ENCODE measurements around the gene GLRA1. TPM values are rescaled to one million over a fixed set of nuclear protein-coding genes. Genes with fewer than 3 reads are reported as not detected.

Gene GLRA1
- total RNA-seq, 1 donor from 2014 or later = not detected

DNA sequence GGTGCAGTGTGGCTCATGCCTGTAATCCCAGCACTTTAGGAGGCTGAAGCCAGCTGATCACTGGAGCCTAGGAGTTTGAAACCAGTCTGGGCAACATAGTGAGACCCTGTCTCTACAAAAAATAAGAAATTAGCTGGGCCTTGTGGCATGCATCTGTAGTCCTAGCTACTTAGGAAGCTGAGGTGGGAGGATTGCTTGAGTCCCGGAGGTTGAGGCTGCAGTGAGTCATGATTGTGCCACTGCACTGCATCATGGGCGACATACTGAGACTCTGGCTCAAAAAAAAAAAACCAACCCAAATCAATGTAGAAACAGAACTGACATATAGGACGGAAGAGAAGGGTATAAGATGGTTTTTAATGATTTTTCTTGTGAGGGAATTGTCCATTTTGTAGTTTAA is 125.2 kb downstream of the GLRA1 start:
- no peaks in the 10 kb centered on the region for H3K4me1 ChIP-seq
- H3K4me3 ChIP-seq = no peak overlapping the region
- no peaks in the 10 kb centered on the region for H3K9me3 ChIP-seq
- H3K27me3 ChIP-seq = no peaks in the 10 kb centered on the region
- no peak overlapping the region for H3K27ac ChIP-seq
- intact Hi-C loops (cut with DNase I) = no loop called here
- peaks cover 100% of the 10 kb centered on the region for H3K36me3 ChIP-seq
- DNase-seq = no peak
- ATAC-seq = no peak
- TF ChIP-seq, protein P1, sequence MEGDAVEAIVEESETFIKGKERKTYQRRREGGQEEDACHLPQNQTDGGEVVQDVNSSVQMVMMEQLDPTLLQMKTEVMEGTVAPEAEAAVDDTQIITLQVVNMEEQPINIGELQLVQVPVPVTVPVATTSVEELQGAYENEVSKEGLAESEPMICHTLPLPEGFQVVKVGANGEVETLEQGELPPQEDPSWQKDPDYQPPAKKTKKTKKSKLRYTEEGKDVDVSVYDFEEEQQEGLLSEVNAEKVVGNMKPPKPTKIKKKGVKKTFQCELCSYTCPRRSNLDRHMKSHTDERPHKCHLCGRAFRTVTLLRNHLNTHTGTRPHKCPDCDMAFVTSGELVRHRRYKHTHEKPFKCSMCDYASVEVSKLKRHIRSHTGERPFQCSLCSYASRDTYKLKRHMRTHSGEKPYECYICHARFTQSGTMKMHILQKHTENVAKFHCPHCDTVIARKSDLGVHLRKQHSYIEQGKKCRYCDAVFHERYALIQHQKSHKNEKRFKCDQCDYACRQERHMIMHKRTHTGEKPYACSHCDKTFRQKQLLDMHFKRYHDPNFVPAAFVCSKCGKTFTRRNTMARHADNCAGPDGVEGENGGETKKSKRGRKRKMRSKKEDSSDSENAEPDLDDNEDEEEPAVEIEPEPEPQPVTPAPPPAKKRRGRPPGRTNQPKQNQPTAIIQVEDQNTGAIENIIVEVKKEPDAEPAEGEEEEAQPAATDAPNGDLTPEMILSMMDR (IDR thresholded peaks at IDR 0.05) = no peak

DNA sequence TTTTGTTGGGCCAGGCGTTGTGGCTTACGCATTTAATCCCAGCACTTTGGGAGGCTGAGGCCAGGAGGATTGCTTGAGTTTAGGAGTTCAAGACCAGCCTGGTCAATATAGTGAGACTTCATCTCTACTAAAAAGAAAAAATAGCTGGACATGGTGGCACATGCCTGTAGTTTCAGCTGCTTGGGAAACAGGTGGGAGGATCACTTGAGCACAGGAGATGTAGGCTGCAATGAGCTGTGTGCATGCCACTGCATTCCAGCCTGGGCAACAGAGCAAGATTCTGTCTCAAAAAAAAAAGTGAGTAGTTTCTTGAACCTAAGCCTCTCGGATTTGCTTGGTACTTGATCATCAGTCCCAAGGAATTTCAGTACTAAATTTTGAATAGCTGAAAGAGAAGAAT is 126.0 kb downstream of the GLRA1 start:
- DNase-seq (no peak), ATAC-seq (no peak)
- Histone ChIP-seq H3K27ac (no peak overlapping the region), H3K4me3 (no peak overlapping the region), H3K4me1 (no peaks in the 10 kb centered on the region), H3K27me3 (no peaks in the 10 kb centered on the region), H3K36me3 (peaks cover 100% of the 10 kb centered on the region), H3K9me3 (no peaks in the 10 kb centered on the region)
- intact Hi-C loops (cut with DNase I) = no loop called here
- TF ChIP-seq, protein P1 (IDR thresholded peaks at IDR 0.05) = no peak

DNA sequence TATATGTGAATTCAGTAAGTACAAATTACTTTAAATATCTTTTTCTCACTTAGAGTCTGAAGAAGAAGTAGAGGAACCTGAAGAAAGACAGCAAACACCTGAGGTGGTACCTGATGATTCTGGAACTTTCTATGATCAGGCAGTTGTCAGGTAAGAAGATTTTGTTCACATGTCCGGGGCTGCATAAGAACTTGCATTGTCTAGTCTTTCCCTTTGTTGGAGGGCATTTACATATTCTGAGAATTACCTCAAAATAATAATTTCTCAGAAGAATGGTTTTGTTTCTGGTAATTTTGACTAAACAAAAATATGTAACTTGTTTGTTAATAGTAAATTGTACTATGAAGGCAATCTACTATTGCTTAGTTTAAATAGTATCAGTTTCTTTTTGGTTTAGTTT is 129.2 kb downstream of the GLRA1 start:
- TF ChIP-seq, protein P1 (IDR thresholded peaks at IDR 0.05) = no peak
- H3K4me1 ChIP-seq = no peaks in the 10 kb centered on the region
- DNase-seq = no peak
- intact Hi-C loops (cut with DNase I) = no loop called here
- H3K9me3 ChIP-seq = no peaks in the 10 kb centered on the region
- ATAC-seq = no peak
- H3K27ac ChIP-seq = no peak overlapping the region
- no peak overlapping the region for H3K4me3 ChIP-seq
- H3K36me3 ChIP-seq = peaks cover 100% of the 10 kb centered on the region
- no peaks in the 10 kb centered on the region for H3K27me3 ChIP-seq

DNA sequence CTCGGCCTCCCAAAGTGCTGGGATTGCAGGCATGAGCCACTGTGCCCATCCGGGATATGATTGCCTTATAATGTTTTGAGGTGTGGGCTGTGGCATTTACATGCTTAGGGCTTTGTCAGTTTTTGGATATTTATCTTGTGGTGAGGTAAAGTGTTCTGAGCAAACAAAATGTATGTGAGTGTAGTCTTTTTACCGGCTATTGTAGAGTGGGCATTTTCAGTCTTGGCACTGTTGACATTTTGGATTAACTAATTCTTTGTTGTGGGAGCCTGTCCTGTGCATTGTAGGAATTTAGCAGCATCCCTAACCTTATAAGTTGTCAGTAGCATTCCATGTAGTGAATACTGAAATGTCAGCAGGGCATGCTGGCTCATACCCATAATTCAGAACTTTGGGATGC is 131.3 kb downstream of the GLRA1 start:
- Histone ChIP-seq H3K27me3 (no peaks in the 10 kb centered on the region), H3K9me3 (no peaks in the 10 kb centered on the region), H3K36me3 (peaks cover 99% of the 10 kb centered on the region), H3K4me1 (no peaks in the 10 kb centered on the region), H3K27ac (no peak overlapping the region), H3K4me3 (no peak overlapping the region)
- no peak for ATAC-seq
- no peak for DNase-seq
- intact Hi-C loops (cut with DNase I) = no loop called here
- TF ChIP-seq, protein P1 (IDR thresholded peaks at IDR 0.05) = no peak

DNA sequence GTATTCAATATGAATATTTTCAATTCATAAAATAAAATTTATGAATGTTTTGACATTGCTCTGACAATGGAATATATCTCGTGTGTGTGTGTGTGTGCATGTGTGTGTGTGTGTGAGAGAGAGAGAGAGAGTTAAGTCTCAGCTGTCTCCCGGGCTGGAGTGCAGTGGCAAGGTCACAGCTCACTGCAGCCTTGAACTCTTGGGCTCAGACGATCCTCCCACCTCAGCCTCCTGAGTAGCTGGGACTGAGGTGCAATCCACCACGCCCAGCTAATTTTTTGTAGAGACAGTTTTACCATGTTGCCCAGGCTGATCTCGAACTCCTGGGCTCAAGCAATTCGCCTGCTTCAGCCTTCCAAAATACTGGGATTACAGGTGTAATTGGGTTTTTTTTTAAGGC is 136.8 kb downstream of the GLRA1 start:
- intact Hi-C loops (cut with DNase I) = no loop called here
- no peak overlapping the region for H3K4me3 ChIP-seq
- H3K9me3 ChIP-seq = no peaks in the 10 kb centered on the region
- TF ChIP-seq, protein P1 (IDR thresholded peaks at IDR 0.05) = no peak
- ATAC-seq (no peak), DNase-seq (no peak)
- no peaks in the 10 kb centered on the region for H3K27me3 ChIP-seq
- H3K36me3 ChIP-seq = peaks cover 62% of the 10 kb centered on the region
- H3K4me1 ChIP-seq = peaks cover 15% of the 10 kb centered on the region
- no peak overlapping the region for H3K27ac ChIP-seq

DNA sequence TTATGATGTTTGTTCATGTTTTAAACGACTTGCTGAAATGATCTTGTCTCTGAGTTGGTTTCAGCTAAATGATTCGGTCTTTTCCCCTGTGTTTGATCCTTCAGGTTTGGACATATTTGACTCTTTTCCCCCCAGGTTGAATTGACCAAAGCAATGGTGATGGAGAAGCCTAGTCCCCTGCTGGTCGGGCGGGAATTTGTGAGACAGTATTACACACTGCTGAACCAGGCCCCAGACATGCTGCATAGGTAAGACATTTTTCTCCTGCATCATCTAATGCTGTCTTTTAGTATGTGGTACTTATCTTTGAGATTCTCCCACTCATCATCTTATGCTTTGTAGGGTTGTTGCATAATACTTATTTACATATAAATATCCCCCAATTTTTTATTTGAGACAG is 138.2 kb downstream of the GLRA1 start:
- Histone ChIP-seq H3K27me3 (no peaks in the 10 kb centered on the region), H3K4me3 (no peak overlapping the region), H3K27ac (no peak overlapping the region), H3K36me3 (peaks cover 49% of the 10 kb centered on the region), H3K9me3 (no peaks in the 10 kb centered on the region), H3K4me1 (peaks cover 21% of the 10 kb centered on the region)
- no peak for DNase-seq
- intact Hi-C loops (cut with DNase I) = no loop called here
- ATAC-seq = no peak
- TF ChIP-seq, protein P1 (IDR thresholded peaks at IDR 0.05) = no peak
